ENCODE measurements around the gene KCNG1. TPM values are rescaled to one million over a fixed set of nuclear protein-coding genes. Genes with fewer than 3 reads are reported as not detected.

Gene KCNG1
- total and polyA plus RNA-seq, 2 experiments from 2014 or later = 8.1 to 26.3 TPM

DNA sequence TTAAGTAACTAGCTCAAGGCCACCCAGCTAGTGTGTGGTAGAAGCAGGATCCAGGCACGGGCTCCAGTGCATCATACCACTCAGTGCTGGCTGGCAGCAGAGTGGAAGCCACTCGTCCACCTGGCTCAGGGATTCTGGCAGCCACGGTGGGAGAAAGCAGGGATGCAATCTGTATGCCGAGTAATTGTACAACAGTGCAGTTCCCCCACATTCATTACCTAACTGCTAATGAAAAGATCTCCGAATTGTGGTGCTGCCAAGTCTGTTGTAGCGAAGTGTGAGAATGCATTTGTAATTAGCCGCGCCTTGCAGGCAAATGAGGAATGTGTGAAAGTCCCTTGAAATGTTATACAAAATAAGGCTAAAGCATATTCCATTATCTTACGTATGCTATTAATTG lies 29.0 kb downstream of the KCNG1 start:
- H3K36me3 Mint-ChIP-seq (ENCODE audit: low read depth) = no peaks in the 10 kb centered on the region
- Histone ChIP-seq H3K4me3 (no peak overlapping the region), H3K36me3 (ENCODE audit: insufficient read depth) (no peaks in the 10 kb centered on the region), H3K27ac (ENCODE audit: low read depth) (no peak overlapping the region), H3F3A (replicated peaks; ENCODE audit: low read depth) (0 out of 2 replicates have a peak, but pooled peaks cover 3% of the 10 kb centered on the region), H3K4me1 (ENCODE audit: insufficient read depth) (peaks cover 12% of the 10 kb centered on the region; the same call in 1 of the 2 replicates), H3K79me2 (replicated peaks; ENCODE audit: insufficient read depth) (no peaks in the 10 kb centered on the region), H4K20me1 (replicated peaks; ENCODE audit: insufficient read depth) (no peaks in the 10 kb centered on the region), H3K4me2 (no peak overlapping the region), H3K9me2 (ENCODE audit: insufficient read depth) (no peaks in the 10 kb centered on the region), H3K27me3 (ENCODE audit: insufficient read depth) (no peaks in the 10 kb centered on the region), H2AFZ (no peak overlapping the region)
- peaks cover 27% of the 10 kb centered on the region for H3K4me1 Mint-ChIP-seq
- H3K4me3 Mint-ChIP-seq = no peak overlapping the region
- no peak overlapping the region for H3K27ac Mint-ChIP-seq
- no peak for TF ChIP-seq ZNF114 (CRISPR knock-in tag; IDR thresholded peaks at IDR 0.05)
- TF ChIP-seq, protein P1, sequence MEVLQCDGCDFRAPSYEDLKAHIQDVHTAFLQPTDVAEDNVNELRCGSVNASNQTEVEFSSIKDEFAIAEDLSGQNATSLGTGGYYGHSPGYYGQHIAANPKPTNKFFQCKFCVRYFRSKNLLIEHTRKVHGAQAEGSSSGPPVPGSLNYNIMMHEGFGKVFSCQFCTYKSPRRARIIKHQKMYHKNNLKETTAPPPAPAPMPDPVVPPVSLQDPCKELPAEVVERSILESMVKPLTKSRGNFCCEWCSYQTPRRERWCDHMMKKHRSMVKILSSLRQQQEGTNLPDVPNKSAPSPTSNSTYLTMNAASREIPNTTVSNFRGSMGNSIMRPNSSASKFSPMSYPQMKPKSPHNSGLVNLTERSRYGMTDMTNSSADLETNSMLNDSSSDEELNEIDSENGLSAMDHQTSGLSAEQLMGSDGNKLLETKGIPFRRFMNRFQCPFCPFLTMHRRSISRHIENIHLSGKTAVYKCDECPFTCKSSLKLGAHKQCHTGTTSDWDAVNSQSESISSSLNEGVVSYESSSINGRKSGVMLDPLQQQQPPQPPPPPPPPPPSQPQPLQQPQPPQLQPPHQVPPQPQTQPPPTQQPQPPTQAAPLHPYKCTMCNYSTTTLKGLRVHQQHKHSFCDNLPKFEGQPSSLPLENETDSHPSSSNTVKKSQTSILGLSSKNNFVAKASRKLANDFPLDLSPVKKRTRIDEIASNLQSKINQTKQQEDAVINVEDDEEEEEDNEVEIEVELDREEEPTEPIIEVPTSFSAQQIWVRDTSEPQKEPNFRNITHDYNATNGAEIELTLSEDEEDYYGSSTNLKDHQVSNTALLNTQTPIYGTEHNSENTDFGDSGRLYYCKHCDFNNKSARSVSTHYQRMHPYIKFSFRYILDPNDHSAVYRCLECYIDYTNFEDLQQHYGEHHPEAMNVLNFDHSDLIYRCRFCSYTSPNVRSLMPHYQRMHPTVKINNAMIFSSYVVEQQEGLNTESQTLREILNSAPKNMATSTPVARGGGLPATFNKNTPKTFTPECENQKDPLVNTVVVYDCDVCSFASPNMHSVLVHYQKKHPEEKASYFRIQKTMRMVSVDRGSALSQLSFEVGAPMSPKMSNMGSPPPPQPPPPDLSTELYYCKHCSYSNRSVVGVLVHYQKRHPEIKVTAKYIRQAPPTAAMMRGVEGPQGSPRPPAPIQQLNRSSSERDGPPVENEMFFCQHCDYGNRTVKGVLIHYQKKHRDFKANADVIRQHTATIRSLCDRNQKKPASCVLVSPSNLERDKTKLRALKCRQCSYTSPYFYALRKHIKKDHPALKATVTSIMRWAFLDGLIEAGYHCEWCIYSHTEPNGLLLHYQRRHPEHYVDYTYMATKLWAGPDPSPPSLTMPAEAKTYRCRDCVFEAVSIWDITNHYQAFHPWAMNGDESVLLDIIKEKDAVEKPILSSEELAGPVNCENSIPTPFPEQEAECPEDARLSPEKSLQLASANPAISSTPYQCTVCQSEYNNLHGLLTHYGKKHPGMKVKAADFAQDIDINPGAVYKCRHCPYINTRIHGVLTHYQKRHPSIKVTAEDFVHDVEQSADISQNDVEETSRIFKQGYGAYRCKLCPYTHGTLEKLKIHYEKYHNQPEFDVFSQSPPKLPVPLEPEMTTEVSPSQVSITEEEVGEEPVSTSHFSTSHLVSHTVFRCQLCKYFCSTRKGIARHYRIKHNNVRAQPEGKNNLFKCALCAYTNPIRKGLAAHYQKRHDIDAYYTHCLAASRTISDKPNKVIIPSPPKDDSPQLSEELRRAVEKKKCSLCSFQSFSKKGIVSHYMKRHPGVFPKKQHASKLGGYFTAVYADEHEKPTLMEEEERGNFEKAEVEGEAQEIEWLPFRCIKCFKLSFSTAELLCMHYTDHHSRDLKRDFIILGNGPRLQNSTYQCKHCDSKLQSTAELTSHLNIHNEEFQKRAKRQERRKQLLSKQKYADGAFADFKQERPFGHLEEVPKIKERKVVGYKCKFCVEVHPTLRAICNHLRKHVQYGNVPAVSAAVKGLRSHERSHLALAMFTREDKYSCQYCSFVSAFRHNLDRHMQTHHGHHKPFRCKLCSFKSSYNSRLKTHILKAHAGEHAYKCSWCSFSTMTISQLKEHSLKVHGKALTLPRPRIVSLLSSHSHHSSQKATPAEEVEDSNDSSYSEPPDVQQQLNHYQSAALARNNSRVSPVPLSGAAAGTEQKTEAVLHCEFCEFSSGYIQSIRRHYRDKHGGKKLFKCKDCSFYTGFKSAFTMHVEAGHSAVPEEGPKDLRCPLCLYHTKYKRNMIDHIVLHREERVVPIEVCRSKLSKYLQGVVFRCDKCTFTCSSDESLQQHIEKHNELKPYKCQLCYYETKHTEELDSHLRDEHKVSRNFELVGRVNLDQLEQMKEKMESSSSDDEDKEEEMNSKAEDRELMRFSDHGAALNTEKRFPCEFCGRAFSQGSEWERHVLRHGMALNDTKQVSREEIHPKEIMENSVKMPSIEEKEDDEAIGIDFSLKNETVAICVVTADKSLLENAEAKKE (CRISPR knock-in tag; IDR thresholded peaks at IDR 0.05) = no peak
- TF ChIP-seq, protein P2, sequence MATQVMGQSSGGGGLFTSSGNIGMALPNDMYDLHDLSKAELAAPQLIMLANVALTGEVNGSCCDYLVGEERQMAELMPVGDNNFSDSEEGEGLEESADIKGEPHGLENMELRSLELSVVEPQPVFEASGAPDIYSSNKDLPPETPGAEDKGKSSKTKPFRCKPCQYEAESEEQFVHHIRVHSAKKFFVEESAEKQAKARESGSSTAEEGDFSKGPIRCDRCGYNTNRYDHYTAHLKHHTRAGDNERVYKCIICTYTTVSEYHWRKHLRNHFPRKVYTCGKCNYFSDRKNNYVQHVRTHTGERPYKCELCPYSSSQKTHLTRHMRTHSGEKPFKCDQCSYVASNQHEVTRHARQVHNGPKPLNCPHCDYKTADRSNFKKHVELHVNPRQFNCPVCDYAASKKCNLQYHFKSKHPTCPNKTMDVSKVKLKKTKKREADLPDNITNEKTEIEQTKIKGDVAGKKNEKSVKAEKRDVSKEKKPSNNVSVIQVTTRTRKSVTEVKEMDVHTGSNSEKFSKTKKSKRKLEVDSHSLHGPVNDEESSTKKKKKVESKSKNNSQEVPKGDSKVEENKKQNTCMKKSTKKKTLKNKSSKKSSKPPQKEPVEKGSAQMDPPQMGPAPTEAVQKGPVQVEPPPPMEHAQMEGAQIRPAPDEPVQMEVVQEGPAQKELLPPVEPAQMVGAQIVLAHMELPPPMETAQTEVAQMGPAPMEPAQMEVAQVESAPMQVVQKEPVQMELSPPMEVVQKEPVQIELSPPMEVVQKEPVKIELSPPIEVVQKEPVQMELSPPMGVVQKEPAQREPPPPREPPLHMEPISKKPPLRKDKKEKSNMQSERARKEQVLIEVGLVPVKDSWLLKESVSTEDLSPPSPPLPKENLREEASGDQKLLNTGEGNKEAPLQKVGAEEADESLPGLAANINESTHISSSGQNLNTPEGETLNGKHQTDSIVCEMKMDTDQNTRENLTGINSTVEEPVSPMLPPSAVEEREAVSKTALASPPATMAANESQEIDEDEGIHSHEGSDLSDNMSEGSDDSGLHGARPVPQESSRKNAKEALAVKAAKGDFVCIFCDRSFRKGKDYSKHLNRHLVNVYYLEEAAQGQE (IDR thresholded peaks at IDR 0.05; ENCODE audit: unreplicated experiment) = no peak
- TF ChIP-seq EZH2phosphoT487 (IDR thresholded peaks at IDR 0.05; ENCODE audit: unreplicated experiment) = no peak
- TF ChIP-seq, protein P3, sequence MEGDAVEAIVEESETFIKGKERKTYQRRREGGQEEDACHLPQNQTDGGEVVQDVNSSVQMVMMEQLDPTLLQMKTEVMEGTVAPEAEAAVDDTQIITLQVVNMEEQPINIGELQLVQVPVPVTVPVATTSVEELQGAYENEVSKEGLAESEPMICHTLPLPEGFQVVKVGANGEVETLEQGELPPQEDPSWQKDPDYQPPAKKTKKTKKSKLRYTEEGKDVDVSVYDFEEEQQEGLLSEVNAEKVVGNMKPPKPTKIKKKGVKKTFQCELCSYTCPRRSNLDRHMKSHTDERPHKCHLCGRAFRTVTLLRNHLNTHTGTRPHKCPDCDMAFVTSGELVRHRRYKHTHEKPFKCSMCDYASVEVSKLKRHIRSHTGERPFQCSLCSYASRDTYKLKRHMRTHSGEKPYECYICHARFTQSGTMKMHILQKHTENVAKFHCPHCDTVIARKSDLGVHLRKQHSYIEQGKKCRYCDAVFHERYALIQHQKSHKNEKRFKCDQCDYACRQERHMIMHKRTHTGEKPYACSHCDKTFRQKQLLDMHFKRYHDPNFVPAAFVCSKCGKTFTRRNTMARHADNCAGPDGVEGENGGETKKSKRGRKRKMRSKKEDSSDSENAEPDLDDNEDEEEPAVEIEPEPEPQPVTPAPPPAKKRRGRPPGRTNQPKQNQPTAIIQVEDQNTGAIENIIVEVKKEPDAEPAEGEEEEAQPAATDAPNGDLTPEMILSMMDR (conservative IDR thresholded peaks at IDR 0.05; ENCODE audit: low read depth in 2 of 2) = no peak
- TF ChIP-seq, protein P4, sequence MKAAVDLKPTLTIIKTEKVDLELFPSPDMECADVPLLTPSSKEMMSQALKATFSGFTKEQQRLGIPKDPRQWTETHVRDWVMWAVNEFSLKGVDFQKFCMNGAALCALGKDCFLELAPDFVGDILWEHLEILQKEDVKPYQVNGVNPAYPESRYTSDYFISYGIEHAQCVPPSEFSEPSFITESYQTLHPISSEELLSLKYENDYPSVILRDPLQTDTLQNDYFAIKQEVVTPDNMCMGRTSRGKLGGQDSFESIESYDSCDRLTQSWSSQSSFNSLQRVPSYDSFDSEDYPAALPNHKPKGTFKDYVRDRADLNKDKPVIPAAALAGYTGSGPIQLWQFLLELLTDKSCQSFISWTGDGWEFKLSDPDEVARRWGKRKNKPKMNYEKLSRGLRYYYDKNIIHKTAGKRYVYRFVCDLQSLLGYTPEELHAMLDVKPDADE (IDR thresholded peaks at IDR 0.05) = no peak
- ATAC-seq (no peak), DNase-seq (ENCODE audit: low spot score) (no peak)
- peaks cover 6% of the 10 kb centered on the region; the same call in 2 of the 3 replicates for H3K9me3 Mint-ChIP-seq
- H3K27me3 Mint-ChIP-seq (ENCODE audit: insufficient read depth, low read depth, poor library complexity) = peaks cover 23% of the 10 kb centered on the region
